Fibroblast of pulmonary artery (primary cell): ENCODE results near the gene CHPF2.

Experiments used
- DNase-seq: peaks from one replicate; pipeline ENCODE4 v3.0.0-alpha.2; 2010; ENCODE audit warnings: low read depth
- H3K4me3 ChIP-seq: replicated peaks from 2 replicates; pipeline ENCODE4 v1.5.1; 2011; ENCODE audit warnings: low read depth, mild to moderate bottlenecking, control low read depth, low read length, moderate library complexity
- TF ChIP-seq, protein P1 (sequence below): IDR thresholded peaks from 2 replicates; pipeline ENCODE4 v1.5.1; 2011; ENCODE audit warnings: mild to moderate bottlenecking, control low read depth, low read length, inconsistent platforms; ENCODE audit errors: missing control alignments

The CHPF2 gene

DNA sequence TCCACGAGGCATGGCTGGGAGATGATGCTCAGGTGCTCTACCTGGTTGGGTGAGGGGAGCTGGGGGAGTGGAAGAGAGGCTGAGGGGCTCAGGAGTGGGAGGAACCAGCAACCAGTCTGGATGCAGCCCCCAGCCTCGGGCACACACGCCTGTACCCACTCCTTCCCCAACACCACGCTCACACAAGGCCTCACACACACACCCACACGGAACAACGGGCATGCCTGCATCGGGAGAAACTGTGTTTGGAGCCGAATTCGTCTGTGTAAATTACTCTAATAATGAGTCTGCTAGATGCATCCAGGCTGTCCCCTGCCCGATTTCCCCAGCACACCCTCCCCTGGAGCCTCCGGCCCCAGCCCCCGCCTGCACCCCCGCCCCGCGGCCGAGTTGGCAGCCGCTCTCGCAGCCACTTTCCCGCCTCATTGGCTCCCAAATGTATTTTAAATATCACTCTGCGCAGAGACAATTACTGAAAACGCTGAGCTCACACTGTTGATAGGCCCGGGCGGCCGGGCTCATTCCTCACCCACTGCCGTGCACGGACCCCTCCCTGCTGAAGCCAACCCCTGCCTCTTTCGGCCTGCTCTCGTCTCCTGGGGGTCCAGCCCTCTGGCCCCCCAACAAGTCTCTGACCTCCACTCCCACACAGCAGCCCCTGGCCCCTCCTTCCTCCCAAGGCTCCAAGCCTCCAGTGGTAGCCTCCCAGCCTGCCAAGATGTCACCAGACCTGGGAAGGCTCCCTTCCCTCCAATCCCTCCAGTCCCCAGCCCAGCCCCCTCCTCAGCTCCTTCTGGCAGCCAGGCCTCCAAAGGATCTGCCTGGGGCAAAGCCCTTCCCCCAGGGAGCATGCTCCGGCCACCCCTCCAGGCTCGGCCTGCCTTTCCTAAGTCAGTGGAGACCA, 33.1 kb upstream of the CHPF2 start:
- no peak overlapping the region for H3K4me3 ChIP-seq
- TF ChIP-seq, protein P1, sequence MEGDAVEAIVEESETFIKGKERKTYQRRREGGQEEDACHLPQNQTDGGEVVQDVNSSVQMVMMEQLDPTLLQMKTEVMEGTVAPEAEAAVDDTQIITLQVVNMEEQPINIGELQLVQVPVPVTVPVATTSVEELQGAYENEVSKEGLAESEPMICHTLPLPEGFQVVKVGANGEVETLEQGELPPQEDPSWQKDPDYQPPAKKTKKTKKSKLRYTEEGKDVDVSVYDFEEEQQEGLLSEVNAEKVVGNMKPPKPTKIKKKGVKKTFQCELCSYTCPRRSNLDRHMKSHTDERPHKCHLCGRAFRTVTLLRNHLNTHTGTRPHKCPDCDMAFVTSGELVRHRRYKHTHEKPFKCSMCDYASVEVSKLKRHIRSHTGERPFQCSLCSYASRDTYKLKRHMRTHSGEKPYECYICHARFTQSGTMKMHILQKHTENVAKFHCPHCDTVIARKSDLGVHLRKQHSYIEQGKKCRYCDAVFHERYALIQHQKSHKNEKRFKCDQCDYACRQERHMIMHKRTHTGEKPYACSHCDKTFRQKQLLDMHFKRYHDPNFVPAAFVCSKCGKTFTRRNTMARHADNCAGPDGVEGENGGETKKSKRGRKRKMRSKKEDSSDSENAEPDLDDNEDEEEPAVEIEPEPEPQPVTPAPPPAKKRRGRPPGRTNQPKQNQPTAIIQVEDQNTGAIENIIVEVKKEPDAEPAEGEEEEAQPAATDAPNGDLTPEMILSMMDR, result no peak
- no peak for DNase-seq

DNA sequence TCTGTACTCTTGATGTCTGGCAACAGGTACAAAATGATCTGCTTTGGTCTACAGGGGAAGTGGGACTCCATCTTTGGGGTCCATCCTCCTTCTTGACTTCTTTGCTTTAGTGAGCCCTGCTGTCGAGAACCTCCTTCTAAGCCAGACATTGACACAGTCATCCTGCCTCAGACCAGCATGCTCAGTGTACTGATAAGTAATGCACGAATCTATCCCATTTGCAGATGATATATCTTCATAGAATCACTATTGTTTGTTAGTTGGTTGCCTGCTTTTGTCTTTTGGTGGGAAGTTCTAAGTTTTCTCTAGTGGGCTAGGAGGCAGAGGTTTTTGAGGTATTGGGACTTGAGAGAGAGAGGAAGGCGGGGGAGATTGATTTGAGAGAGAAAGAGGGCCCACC, 30.9 kb upstream of the CHPF2 start:
- H3K4me3 ChIP-seq, result no peak overlapping the region
- TF ChIP-seq, protein P1, result no peak
- DNase-seq, result no peak

DNA sequence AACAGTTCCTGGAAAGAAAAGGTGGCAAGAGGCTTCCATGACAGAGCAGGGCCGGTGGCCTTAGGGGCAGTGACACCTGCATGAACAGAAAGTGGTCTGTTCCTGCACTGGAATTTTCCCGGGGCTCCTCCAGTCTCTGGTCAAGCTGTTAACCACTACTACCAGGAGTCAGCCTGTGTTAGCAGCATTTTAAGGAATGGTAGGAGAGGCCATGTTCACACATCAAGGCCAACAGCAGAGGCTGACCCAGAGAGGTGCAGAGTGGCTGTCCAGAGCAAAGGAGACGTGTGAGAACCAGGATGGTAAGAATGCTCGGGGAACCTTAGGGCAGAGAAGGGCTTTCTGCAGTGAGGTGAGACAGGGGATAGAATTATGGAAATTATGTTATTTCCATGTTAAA, 30.5 kb upstream of the CHPF2 start:
- no peak overlapping the region for H3K4me3 ChIP-seq
- no peak for DNase-seq
- TF ChIP-seq, protein P1, result no peak

DNA sequence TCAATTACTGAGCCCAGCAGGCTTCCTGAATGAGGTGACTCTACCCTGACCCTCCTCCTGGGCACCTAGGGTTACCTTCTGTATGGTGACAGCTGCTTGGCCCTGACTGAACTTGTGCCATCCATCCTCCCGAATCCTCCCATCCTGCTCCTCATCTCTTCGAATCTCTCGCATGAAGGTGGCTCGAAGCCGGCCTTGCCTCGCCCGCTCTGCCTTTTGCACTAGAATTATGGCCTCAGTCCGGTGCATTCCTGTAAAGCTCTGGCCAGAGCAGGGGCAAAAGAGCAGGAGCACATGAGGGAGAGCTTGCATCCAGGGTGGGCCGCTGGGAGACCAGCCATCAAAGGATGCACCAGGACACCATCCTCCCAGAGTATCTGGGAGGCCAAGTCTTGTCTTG, 29.4 kb upstream of the CHPF2 start:
- TF ChIP-seq, protein P1, result no peak
- DNase-seq, result no peak
- no peak overlapping the region for H3K4me3 ChIP-seq

DNA sequence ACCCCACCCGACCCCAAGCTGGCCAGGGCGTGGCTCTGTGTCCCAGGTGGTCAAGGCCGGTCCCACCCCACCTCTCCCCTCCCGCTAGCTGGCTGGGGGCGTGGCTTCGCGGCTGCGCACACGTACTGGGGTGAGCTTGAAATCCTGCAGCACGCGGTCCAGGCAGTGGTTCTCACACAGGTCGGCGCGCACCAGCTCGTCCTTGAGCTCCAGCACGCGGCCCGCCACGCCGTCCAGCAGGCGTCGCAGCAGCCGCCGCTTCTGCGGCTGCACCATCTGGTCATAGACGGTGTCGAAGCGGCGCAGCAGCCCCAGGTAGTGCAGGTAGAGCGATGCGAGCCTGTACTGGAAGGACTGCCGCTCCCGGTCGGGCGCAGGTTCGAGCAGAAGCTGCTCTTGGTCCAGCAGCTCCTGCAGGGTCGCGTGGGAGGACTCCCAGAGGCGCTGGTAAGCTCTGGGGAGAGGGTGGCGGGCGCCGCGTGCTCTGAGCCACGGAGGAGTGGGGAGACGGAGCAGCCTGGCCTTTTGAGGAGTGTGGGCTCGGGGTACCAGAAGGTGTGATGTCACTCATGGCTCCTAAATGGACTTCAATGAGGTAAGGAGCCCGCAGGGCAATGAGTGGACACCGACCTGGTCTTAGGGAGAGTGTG, 27.8 kb upstream of the CHPF2 start:
- H3K4me3 ChIP-seq, result no peak overlapping the region
- TF ChIP-seq, protein P1, result no peak
- no peak for DNase-seq

DNA sequence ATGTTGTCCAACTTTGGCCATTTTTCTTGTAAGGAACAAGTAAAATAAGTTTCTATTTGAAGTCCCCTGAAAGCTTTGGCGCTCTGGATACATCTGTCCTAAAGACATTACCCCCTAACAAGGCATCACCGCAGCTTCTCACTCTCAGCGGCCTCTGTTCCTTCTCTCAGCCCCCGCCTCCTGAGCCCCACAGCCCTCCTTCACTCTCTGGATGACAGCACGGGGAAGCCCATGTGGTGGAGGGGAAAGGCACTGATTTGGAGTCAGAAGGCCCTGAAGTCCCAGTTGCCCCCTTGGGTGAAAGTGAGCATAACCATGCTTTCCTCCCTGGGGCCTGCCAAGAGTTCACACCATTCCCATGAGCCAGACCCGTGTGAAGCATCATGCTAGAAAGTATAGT, 26.6 kb upstream of the CHPF2 start:
- DNase-seq, result no peak
- H3K4me3 ChIP-seq, result no peak overlapping the region
- TF ChIP-seq, protein P1, result no peak

DNA sequence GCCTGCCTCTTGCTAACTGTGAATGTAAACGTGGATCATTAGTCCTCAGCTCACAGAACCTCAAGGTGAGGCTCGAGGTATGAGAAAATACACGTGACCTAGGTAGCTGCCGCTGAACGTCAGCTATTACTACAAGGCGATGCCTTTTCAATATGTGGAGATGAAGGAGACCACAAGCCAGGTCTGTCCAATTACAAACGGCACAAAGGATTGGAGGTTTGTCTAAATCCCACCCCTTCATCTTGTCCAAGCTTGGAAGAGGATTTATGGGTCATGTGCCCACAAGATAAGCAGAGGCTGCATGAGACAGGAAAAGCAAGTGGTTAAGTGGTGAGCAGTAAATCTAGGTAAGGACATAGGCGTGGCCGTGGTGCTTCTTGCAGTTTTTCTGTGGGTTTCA, 25.4 kb upstream of the CHPF2 start:
- DNase-seq, result no peak
- no peak overlapping the region for H3K4me3 ChIP-seq
- TF ChIP-seq, protein P1, result no peak
